HG02840 (cell line): ENCODE data around the gene RFC5.
"Not testable (repeated sequence)": the region's sequence is repeated elsewhere in the genome, so short reads cannot be mapped to it uniquely, and the experiment has no call there.

Experiments
- ATAC-seq: cut with Tn5 transposase; IDR thresholded peaks from one replicate; pipeline ENCODE4 v1.9.1; 2021; ENCODE audit warnings: mild to moderate bottlenecking, moderate library complexity, moderate number of reproducible peaks; ENCODE audit not compliant: unreplicated experiment, low FRiP score

RFC5 gene

DNA sequence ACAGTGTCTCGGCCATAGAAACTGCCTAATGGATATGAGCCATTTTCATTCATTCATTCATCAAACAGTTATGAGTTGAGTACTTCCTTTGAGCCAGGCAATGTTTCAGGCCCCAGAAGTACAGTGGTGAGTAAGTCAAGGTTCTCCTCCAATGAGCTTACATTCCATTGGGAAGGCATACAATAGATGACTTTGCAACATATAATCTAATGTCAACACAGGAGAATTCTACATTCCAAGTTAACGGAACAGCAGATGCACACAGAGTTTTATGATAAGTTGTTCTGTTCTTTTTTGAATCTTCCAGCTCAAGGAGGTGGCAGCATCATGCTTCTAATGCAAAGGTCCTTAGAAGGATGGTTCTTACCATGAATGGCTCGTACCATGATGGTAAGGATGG lies 3.2 kb upstream of the RFC5 start:
- no peak for ATAC-seq

DNA sequence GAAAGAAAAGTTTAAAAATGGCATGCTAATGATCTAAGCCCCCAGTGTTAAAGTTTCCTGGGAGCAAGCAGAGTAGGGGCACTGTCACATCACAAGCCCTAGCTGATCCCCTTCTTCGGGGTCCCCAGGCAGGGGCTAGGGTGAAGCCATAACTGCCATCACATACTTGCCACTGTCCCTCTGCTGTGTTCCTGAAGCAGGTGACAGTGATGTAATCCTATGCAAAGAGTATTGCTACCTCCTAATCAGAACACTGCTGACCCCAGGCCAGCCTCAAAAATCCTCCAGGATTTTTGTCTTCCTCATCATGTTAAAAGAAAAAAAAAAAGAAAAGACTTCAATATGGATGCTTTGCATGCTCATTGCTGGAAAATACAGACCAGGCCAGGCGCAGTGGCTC lies 1.2 kb upstream of the RFC5 start:
- no peak for ATAC-seq

DNA sequence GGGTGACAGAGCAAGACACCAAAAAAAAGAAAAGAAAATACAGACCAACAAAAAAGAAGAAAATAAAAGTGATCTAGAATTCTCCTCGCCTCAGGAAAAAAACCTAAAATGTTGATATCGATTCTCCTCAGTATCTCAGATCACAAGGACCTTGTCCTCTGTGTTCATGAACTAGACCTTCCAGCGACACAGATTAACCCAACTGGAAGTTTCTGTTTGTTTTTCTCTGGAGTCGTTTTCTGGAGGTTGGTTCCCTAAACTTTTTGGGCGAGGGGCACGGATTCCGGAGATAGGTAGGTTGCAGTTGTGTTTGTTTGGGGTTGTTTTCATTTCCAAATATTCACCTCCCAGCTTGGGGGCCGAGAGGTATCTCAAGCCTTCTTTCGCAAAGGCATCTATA lies 559 bp upstream of the RFC5 start:
- no peak for ATAC-seq

DNA sequence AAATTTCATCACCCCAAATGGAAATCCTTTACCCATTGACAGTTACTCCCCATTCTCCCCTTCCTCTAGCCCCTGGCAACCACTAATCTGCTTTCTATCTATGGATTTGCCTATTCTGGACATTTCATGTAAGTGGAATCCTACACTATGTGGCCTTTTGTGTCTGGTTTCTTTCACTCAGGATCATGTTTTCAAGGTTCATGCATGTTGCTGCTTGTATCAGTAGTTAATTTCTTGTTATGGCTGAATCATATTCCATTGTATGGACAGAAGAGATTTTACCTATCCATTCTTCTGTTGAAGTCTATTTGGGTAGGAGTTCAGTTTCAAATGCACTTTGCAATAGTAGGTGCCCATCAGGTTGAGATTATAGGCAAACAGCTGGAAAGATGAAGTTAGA lies 1.4 kb downstream of the RFC5 start:
- ATAC-seq: no peak

DNA sequence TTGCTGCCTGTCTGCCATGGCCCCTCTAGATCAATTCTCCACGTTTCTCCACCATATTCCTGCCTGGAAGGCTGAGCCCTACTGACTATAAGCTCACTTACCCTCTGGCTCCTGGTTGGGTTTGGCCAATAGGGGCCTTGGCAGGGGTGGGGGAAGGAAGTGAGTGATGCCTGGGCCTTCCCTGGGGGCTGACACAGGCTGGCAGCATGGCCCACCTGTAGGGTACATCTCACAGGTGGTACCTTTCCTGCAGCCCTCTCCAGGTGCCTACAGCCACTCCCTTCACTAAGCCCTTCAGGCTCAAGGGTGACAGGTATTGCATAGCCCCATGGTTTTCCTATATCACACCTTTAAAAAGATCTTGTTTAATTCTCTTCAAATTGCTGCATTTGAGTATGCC lies 3.5 kb downstream of the RFC5 start:
- ATAC-seq: no peak

DNA sequence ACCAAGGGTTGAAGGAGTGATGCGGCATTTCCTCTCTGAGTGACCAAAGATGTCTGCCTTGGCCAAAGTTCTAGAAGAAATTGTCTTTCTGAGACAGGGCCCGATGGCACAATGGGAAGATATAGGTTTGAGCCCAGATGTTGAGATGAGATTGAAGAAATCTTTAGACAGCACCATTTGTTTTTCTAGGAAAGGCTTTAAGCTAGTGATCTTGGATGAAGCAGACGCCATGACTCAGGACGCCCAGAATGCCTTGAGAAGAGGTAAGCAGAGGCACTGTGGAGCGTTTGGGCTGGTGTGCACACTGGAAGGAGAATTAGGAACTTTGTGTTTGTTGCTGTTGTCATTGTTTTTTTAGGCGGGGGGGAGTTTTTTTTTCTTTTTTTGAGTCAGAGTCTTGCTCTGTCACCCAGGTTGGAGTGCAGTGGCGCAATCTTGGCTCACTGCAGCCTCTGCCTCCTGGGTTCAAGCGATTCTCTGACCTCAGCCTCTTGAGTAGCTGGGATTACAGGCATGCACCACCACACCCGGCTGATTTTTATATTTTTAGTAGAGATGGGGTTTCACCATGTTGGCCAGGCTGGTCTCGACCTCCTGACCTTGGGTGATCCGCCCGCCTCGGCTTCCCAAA lies 5.7 kb downstream of the RFC5 start:
- not testable (repeated sequence) for ATAC-seq

DNA sequence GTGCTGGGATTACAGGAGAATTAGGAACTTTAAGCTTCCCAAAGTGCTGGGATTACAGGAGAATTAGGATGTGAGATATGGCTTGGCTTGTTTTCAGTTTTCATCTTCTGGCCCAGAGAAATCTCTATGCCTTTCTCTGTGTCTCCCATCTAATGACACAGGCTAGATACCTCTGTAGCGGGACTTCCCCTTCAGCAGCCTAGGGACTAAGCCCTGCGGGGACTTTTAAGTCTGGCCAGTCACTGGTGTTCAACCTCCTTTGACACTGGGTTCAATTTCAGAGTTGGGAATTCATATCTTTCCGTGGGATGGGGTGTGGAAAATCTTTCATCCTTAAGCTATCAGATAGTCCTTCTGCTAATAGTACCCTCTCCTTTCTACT lies 6.2 kb downstream of the RFC5 start:
- ATAC-seq: no peak

DNA sequence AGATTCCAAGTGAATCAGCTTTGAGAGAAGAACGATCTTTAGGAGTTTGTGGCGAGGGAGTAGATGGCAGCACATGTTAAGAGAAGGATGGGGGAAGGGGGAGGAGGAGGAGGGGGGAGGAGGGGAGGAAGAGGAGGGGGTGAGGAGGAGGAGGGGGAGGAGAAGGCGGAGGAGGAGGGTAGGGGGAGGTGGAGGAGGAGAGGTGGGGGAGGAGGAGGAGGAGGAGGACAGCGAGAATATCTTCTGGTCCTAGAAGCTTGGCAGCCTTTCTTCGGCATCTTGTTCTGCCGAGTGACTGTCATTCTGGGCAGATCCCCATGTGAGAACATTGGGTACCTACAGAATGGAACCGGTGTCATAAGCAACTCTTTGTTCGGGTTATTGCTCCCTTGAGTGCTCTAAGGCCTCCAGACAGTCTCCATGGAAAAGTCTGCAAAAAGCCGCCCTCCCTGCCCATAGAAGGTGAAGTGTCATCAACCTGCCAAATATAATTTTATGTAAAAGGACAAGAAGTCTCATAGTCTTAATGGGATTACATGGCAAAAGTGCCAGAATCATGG lies 6.9 kb downstream of the RFC5 start:
- no peak for ATAC-seq

DNA sequence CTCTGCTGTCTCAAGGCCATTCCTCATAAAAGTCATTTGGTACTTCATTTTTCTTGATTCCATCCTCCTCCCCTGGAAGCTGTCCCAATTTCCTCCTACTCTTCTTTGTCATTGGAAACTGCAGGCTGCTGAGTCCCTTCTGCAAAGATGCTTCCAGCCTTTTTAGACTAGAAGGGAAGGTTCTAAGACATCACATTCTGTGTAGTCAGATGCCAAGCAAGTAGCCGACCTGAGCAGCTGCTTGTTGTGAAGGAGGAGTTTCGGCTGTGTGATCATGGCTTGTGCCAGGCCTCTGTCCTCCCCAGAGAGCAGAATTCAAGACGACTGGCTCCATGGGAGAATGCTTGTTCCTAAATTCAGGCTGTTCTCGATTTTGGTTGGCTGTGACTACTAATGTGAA lies 8.7 kb downstream of the RFC5 start:
- ATAC-seq: no peak

DNA sequence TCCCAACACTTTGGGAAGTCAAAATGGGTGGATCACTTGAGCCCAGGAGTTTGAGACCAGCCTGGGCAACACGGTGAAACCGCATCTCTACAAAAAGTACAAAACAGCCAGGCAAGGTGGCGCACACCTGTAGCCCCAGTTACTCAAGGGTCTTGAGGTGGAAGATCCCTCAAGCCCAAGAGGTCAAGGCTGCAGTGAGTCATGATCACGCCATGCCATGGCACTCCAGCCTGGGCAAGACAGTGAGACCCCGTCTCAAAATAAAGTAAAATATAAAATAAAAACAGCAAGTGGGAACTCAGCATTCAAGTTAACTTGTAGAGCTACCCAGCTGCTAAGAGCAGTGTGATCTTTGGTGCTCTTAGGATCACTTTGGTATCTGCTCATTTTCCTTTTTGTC lies 12.7 kb downstream of the RFC5 start:
- no peak for ATAC-seq

DNA sequence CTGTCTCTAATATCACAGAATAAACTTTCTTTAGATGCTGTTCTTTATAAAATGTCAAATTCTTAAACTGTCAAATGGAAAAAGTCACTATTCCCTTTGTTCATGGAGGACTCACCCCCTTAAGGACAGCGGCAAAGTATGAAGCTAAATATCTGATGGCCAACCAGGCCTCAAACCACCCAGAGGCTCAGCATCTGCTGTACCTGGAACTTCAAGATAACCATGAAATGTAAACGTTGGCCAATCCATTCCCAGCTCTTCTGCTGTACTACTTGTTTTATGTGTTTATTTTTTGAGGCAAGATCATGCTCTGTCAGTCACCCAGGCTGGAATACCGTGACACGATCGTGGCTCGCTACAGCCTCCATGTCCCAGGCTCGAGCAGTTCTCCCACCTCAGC lies 15.7 kb downstream of the RFC5 start:
- no peak for ATAC-seq

DNA sequence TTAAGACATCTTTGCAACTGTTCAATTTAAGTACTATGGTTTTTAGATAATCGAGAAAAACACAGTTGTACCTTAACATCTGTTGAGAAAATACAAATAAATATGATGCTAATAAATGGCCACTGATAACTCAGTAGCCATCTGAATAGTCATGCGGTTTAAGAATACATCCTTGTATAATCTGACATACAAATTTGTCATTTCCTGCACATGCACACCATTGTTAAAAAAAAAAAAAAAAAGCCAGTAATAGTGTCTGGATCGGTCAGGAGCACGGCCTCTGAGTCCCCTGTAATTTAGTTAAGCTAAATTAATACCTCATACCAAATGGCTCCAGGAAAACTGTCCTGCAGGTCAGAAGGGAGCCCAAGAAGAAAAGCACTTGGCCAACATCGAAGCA lies 16.8 kb downstream of the RFC5 start:
- no peak for ATAC-seq

DNA sequence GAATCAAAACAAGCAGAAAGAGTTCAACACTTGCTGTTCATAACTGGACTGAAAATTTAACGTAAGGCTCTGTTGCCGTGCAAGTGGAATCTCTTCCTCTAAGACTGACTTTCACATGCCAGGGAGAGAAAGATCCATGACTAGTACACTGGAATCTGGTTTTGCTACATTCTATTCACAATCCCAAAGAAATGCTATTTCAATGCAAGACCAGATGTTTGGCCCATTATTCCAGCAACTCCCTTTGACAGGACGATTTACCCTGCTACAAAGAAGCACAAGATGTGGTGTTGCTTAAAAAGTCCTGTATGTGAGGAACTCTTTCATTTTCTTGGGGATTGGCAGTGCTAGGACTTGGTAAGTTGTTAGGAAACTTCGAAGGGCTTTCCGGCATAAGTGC lies 17.4 kb downstream of the RFC5 start:
- no peak for ATAC-seq

DNA sequence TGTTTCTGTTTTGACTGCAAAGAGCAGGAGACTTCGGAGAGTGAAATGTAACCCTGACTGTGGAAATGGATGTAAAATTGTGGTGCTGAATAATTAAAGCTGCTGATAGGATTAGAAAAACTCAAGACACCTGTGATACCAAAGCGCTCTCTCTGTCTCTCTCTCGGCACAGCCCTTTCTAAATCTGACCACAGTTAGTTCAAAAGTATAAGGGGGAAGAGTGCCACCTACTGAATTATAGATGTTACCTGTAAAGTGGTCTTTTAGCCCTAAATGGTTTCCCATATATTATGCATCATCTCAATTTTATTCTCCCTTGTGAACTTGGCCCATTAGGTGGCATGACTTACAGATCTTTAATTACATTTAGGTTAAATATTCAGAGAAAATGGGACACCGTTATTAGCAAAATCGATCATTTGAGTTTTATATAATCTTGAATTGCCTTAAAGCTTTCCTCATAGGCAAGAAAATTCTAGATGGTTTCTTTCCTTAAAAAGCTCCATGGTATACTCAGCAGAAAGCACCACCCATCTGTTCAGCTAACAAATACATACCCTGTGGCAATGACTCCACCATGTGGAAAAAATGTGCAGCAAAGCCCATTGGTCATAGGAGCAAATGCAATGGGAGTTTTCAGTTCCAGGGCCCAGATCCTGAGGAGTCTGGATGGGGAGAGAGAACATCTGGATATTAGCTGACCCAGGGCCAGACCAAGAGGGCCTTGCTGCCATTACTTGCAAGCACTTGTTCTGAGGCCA lies 18.1 kb downstream of the RFC5 start:
- no peak for ATAC-seq

DNA sequence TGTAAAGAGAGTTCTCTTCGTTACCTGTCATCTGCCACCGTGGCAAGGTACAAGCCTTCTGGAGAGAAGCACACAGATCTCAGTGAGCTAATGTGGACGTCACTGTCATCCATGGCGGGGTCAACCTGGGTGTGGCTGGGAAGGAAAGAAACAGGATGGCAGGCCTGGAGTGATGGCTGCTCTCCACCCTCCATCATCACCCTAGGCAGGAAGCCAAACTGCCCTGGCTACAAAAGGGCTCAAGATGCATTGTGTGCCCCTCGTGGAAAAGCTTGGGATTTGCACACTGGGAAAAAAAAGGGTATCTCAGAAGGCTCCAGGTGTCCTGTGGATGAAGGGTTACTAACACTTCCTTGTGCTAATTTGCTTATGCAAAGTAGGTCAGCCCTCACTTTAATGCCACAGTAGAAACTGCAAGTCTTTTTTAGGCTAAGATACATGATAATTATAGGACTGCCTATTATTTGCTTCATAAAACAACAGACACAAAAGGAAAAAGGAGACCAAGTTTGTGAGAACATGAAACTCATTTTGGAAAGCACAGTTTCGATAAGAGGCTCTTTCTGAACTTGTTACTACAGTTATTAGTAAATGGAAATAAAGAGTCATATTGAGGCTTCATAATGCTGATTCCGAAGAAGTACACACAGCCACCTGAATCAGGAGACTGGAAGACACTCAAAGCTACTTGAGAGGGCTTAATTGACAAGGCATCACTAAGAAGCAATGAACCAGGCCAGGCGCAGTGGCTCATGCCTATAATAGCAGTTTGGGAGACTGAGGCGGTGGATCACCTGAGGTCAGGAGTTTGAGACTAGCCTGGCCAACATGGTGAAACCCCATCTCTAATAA lies 18.9 kb downstream of the RFC5 start:
- peak; percentile 62 for ATAC-seq

DNA sequence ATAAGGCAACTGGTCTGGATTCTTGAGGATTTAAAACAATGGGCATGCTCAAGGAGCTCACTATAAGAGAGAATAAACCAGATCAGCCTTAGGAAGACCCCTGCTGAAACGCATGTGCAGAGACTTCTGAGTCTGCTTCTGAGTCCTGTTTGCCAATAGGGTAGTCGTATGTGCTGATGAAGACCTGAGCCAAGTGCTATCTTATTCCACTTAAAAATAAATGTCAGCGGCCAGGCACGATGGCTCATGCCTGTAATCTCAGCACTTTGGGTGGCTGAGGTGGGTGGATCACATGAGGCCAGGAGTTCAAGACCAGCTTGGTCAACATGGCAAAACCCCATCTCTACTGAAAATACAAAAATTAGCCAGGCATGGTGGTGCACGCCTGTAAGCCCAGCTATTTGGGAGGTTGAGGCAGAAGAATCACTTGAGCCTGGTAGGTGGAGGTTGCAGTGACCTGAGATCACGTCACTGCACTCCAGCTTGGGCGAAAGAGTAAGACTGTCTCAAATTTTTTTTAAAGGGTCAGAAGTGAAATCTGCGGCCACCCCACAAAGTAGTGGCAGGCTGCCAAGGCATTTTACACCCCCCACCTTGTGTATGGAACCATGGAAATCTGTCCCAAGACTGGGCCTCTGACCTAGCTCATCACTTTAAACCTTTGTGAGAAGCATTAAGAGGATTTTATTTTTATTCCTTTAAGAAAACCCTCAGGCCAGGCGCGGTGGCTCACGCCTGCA lies 20.3 kb downstream of the RFC5 start:
- no peak for ATAC-seq

DNA sequence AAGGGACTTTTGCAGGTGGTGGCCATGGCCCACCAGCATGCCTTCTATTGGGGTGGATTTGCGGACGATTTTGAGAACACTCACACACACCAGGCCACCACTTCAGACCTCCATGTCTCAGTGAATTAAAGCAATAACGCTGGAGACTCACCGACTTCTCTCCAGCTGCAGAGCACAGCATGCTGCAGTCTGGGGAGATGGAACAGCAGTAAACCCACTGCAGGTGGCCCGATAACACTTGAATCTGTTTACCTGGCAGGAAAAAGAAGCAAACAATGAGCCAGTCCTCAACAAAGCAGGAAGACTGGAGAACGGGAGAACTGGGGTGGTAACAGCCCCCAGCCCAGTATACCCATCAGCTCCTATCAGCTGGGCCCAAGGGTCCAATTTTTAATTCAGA lies 21.6 kb downstream of the RFC5 start:
- no peak for ATAC-seq

DNA sequence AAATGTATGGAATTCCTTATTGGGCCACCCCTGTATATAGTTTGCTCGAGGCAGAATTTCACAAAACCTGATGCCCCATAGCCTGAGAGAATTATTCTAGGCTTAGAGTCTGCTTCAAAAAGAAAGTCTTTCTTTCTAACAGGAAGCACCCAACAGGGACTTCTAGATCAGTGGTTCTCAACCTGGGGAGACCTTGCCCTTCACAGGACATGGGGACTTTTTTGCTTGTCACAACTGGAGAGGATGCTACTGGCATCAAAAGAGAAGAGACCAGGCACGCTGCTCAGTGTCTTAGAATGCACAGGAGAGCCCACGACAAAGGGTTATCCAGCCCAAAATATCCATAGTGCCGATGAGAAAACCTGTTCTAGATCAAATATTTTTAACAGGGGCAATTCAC lies 25.6 kb downstream of the RFC5 start:
- ATAC-seq: no peak

DNA sequence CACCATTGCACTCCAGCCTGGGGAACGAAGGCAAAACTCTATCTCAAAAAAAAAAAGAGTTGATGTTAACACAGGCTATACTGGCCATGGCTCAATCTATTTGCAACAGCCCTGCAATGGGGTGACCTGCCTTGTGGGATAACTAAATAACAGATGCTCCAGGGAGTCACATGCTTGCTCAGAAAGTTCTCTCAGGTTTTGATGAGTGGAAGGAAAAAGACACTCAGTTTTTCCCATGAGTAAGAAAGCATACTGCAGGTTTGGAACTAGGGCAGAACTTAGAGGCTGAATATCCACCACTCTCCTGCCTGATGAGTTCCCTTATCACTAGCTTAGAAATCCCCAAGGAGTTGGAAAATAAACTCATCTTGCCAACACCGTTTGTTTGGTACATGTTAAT lies 27.6 kb downstream of the RFC5 start:
- ATAC-seq: no peak

DNA sequence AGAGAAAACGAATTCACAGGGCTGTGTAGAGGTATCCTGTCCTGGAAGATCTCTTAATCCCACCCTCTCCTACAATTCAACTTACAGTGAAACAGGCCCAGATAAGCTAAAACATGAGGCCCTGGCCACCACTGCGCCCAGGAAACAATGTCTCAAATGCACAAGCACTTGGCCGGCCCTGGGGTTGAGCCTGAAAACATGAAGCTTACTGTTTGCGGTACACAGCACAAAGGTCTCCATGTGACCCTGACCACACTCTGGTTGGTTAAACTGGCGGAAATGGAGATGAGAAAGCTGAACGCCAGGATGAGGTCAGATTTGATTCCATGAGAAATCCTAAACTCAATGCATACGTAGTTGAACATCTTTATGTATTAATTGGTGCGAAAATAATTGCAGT lies 28.1 kb downstream of the RFC5 start:
- ATAC-seq: no peak

DNA sequence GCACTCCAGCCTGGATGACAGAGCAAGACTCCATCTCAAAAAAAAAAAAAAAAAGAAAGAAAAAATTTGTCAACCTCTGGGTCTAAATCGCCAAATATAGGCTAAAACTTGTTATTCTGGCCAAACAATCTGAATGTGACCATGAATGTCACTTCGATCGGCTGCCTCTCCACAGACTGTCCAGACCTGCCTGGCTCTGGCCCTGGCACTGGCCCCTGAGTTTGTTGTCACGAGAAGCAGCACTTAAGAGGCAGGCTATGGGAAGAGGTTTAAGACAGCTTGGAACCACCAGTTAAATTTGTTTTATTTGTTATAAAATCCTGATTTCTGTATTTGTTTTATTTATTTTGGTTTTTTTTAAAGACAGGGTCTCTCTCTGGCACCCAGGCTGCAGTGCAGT lies 29.9 kb downstream of the RFC5 start:
- no peak for ATAC-seq
